ENCODE results near the gene CTNNA3. TPM values are rescaled to one million over a fixed set of nuclear protein-coding genes. Genes with fewer than 3 reads are reported as not detected.
A peak's percentile ranks its signal among the peaks of the same experiment; 100 is the strongest.

The CTNNA3 gene
- total RNA-seq, 2 donors from 2014 or later = under 0.01 to 0.33 TPM

GRCh38 chr10:66832781-66833422 is 863.1 kb downstream of the CTNNA3 start:
- DNase-seq = no peak
- H3K4me1 ChIP-seq = no peaks in the 10 kb centered on the region
- H3K4me3 ChIP-seq = no peak overlapping the region
- ATAC-seq = no peak
- 59 to 70% methylated on average over 3 of the region's 3 CpGs for WGBS, 2 donors
- intact Hi-C loops (cut with DNase I) = no loop called here
- no peaks in the 10 kb centered on the region for H3K9me3 ChIP-seq
- no peaks in the 10 kb centered on the region for H3K36me3 ChIP-seq (replicated peaks in 1 of 2; ENCODE audit: insufficient read depth in 1 of 2, low read depth in 2 of 2)
- H3K27ac ChIP-seq = no peak overlapping the region
- TF ChIP-seq POLR2A (IDR thresholded peaks at IDR 0.05) = no peak
- no peak for TF ChIP-seq CTCF (IDR thresholded peaks at IDR 0.05)
- H3K27me3 ChIP-seq = no peaks in the 10 kb centered on the region

GRCh38 chr10:66828957-66829356 is 867.0 kb downstream of the CTNNA3 start:
- DNase-seq (no peak), ATAC-seq (no peak)
- no peak for TF ChIP-seq POLR2A (IDR thresholded peaks at IDR 0.05)
- no peak for TF ChIP-seq CTCF (IDR thresholded peaks at IDR 0.05)
- Histone ChIP-seq H3K36me3 (replicated peaks in 1 of 2; ENCODE audit: insufficient read depth in 1 of 2, low read depth in 2 of 2) (no peaks in the 10 kb centered on the region), H3K27me3 (no peaks in the 10 kb centered on the region), H3K9me3 (no peaks in the 10 kb centered on the region), H3K27ac (no peak overlapping the region), H3K4me3 (no peak overlapping the region), H3K4me1 (no peaks in the 10 kb centered on the region)
- intact Hi-C loops (cut with DNase I) = no loop called here
- WGBS, 2 donors = 97% methylated on average over 2 of the region's 2 CpGs

GRCh38 chr10:66827353-66827752 is 868.6 kb downstream of the CTNNA3 start:
- DNase-seq = no peak
- Histone ChIP-seq H3K36me3 (replicated peaks in 1 of 2; ENCODE audit: insufficient read depth in 1 of 2, low read depth in 2 of 2) (no peaks in the 10 kb centered on the region), H3K4me1 (peaks cover 2% of the 10 kb centered on the region), H3K9me3 (no peaks in the 10 kb centered on the region), H3K27me3 (no peaks in the 10 kb centered on the region), H3K4me3 (no peak overlapping the region), H3K27ac (no peak overlapping the region)
- no peak for TF ChIP-seq POLR2A (IDR thresholded peaks at IDR 0.05)
- no peak for TF ChIP-seq CTCF (IDR thresholded peaks at IDR 0.05)
- ATAC-seq = no peak
- 46 to 48% methylated on average over 1 of the region's 1 CpG for WGBS, 2 donors
- intact Hi-C loops (cut with DNase I) = no loop called here

GRCh38 chr10:66823301-66823700 is 872.7 kb downstream of the CTNNA3 start:
- H3K27me3 ChIP-seq = no peaks in the 10 kb centered on the region
- no peak for TF ChIP-seq POLR2A (IDR thresholded peaks at IDR 0.05)
- no peak for TF ChIP-seq CTCF (IDR thresholded peaks at IDR 0.05)
- H3K4me3 ChIP-seq = no peak overlapping the region
- intact Hi-C loops (cut with DNase I) = no loop called here
- ATAC-seq (no peak), DNase-seq (no peak)
- no peak overlapping the region for H3K27ac ChIP-seq
- WGBS, 2 donors = 88 to 90% methylated on average over 1 of the region's 1 CpG
- no peaks in the 10 kb centered on the region for H3K9me3 ChIP-seq
- no peaks in the 10 kb centered on the region for H3K36me3 ChIP-seq (replicated peaks in 1 of 2; ENCODE audit: insufficient read depth in 1 of 2, low read depth in 2 of 2)
- peaks cover 4% of the 10 kb centered on the region for H3K4me1 ChIP-seq

- Histone ChIP-seq H3K27ac (peak overlapping the region in 2 of 4 donors; percentile 29 to 32), H3K36me3 (replicated peaks in 1 of 2; ENCODE audit: insufficient read depth in 1 of 2, low read depth in 2 of 2) (no peaks in the 10 kb centered on the region), H3K27me3 (no peaks in the 10 kb centered on the region), H3K4me3 (no peak overlapping the region), H3K4me1 (peaks cover 4% of the 10 kb centered on the region), H3K9me3 (no peaks in the 10 kb centered on the region)
- DNase-seq (no peak), ATAC-seq (no peak)
- no peak for TF ChIP-seq POLR2A (IDR thresholded peaks at IDR 0.05)
- TF ChIP-seq CTCF (IDR thresholded peaks at IDR 0.05) = no peak
- WGBS, 2 donors = 47 to 64% methylated on average over 1 of the region's 1 CpG
- intact Hi-C loops (cut with DNase I) = no loop called here
Observed at GRCh38 chr10:66822801-66823200, 873.2 kb downstream of the CTNNA3 start.
